Activated T-cell treated with anti-CD3 and anti-CD28 coated beads for 1 hour (primary cell): ENCODE measurements around the gene FGB.

ENCODE experiments used
- DNase-seq: peaks from one replicate; pipeline ENCODE4 v3.0.0-alpha.2; 2020; ENCODE audit warnings: low read depth

FGB gene

GRCh38 chr4:154562697-154563254 is at the start of gene FGB:
Gene FGB (plus strand): TSS chr4:154563011. CDS start chr4:154563019, 8 bp downstream.
- no peak for DNase-seq

GRCh38 chr4:154516318-154517029 is 46.3 kb upstream of the FGB start:
- no peak for DNase-seq

- DNase-seq: no peak
Measured at GRCh38 chr4:154517591-154517990, 45.2 kb upstream of the FGB start.

GRCh38 chr4:154519214-154519613 is 43.6 kb upstream of the FGB start:
- no peak for DNase-seq

- no peak for DNase-seq
Measured at GRCh38 chr4:154521607-154522006, 41.2 kb upstream of the FGB start.

- no peak for DNase-seq
Measured at GRCh38 chr4:154526151-154526550, 36.7 kb upstream of the FGB start.

- DNase-seq: no peak
Measured at GRCh38 chr4:154527308-154527707, 35.5 kb upstream of the FGB start.

GRCh38 chr4:154528869-154529268 is 33.9 kb upstream of the FGB start:
- no peak for DNase-seq

- DNase-seq: no peak
Measured at GRCh38 chr4:154529728-154530519, 32.9 kb upstream of the FGB start.

- DNase-seq: no peak
Measured at GRCh38 chr4:154534296-154534695, 28.5 kb upstream of the FGB start.

- DNase-seq: no peak
Measured at GRCh38 chr4:154542271-154542879, 20.4 kb upstream of the FGB start.

- DNase-seq: no peak
Measured at GRCh38 chr4:154545689-154546088, 17.1 kb upstream of the FGB start.

GRCh38 chr4:154549894-154550790 is 12.7 kb upstream of the FGB start, which contains the start of gene PLRG1:
Gene PLRG1 (minus strand): TSS chr4:154550400. CDS start chr4:154550308, 92 bp downstream.
- DNase-seq: peak; percentile 97

GRCh38 chr4:154551872-154552686 is 10.7 kb upstream of the FGB start:
- DNase-seq: peak; percentile 54

GRCh38 chr4:154559141-154559493 is 3.7 kb upstream of the FGB start:
- DNase-seq: no peak

GRCh38 chr4:154559494-154560418 is 3.1 kb upstream of the FGB start:
- no peak for DNase-seq

GRCh38 chr4:154560419-154560801 is 2.4 kb upstream of the FGB start:
- no peak for DNase-seq

- DNase-seq: no peak
Measured at GRCh38 chr4:154560824-154561231, 2.0 kb upstream of the FGB start.

GRCh38 chr4:154564311-154564710 is 1.5 kb downstream of the FGB start:
- DNase-seq: no peak

GRCh38 chr4:154565704-154566103 is 2.9 kb downstream of the FGB start:
- DNase-seq: no peak
